AG10803 (cell line): ENCODE results near the gene PLXNA2.

ENCODE experiments used
- DNase-seq: peaks from one replicate; pipeline ENCODE4 v3.0.0; 2010; ENCODE audit warnings: low read depth
- H3K4me3 ChIP-seq: 2 replicates; pipeline ENCODE4 v1.5.1; 2011; ENCODE audit warnings: mild to moderate bottlenecking, low read length, control low read depth
- CTCF ChIP-seq: conservative IDR thresholded peaks from 2 replicates; pipeline ENCODE4 v1.5.1; 2011; ENCODE audit warnings: mild to moderate bottlenecking, low read length, control low read depth, inconsistent platforms

Gene PLXNA2

DNA sequence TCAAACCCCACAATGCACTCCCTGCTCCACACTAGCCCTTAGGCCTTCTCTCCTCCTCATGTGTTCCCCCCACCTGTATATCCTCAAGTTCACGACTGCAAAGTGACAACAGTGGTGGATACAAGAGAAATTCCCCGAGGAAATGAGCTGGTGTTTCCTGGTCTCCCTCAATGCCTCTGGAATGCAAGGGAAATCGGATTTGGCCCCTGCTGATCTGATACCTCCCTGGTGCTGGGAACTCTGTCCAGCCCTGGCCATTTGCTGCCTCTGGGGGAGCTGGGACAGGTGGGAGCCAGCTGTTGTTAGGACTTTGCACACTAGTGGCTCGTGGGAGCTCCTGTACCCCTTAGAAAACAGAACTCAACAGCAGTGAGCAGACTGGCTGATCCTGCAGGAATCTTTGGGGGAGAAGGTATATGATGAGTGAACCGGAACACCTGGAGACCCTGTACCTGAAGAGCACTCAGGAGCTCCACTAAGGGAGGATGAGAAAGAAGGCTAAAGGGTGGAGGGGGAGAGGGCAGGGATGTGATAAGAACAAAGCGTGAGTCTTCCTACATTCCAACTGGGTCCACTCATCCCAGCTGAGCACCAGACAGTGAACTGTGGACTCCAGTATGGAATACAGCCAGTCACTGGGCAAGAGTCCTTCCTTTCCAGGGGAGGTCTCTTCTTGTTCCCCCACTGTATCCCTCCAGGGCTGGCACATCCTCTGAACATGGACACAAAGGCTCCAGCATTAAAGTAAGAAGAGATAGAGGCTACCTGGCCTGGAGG, 69.3 kb downstream of the PLXNA2 start:
- DNase-seq: peak; percentile 68
- H3K4me3 ChIP-seq: no peak overlapping the region
- no peak for TF ChIP-seq CTCF

DNA sequence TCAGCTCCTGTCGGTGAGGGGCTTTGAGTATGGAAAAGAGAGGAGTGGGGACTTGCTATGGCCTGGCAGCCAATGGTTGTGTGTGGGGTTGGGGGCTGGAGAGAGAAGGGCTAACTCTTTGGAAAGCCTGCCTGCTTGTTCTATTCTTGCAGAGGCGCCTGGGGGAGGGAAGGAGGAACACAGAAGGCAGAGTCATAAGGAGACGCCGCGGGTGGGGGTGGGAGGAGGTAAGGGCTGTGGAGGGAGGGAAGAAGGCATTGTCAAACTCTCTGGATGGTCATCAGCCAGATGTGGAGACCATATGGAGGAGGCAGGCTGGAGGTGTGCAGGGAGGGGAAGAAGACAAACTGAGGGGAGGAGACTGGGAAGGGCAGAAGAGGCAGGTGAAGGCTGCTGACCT, 70.0 kb downstream of the PLXNA2 start:
- no peak for TF ChIP-seq CTCF
- no peak overlapping the region for H3K4me3 ChIP-seq
- no peak for DNase-seq

DNA sequence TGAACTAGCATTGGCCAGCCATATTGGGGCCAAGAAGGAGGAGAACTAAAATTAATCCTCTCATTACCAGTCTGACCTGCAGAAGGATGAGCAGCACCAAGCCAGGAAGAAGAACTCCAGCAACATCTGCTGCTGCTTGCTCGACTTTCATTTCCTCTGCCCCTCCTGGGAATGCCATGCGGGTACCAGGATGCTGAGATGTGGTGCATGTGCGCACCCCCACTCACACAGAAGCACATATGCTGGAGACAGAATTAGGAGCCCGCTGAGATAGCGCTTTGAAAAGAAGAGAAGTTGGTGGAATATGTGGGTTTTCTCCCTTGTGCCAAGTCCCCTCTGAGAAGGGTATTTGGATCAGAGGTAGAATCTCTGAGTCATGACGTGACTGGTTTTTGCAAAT, 70.4 kb downstream of the PLXNA2 start:
- no peak overlapping the region for H3K4me3 ChIP-seq
- TF ChIP-seq CTCF: no peak
- DNase-seq: no peak

- peak; percentile 14; the same call in 1 of the 2 replicates for TF ChIP-seq CTCF
- DNase-seq: no peak
- H3K4me3 ChIP-seq: no peak overlapping the region
Observed at GRCh38 chr1:208172423-208173145, 71.6 kb downstream of the PLXNA2 start.

- no peak for TF ChIP-seq CTCF
- H3K4me3 ChIP-seq: no peak overlapping the region
- no peak for DNase-seq
Observed at GRCh38 chr1:208171616-208172422, 72.4 kb downstream of the PLXNA2 start.

GRCh38 chr1:208170252-208170651, 73.9 kb downstream of the PLXNA2 start:
- no peak for TF ChIP-seq CTCF
- no peak overlapping the region for H3K4me3 ChIP-seq
- no peak for DNase-seq
